GM18526 (cell line): ENCODE results near the gene ARHGAP9.
A peak's percentile ranks its signal among the peaks of the same experiment; 100 is the strongest.

Experiments
- POLR2A ChIP-seq: IDR thresholded peaks from 3 replicates; pipeline ENCODE4 v1.6.1; 2011; ENCODE audit not compliant: insufficient read length; ENCODE audit errors: extremely low read depth

ARHGAP9 gene

DNA sequence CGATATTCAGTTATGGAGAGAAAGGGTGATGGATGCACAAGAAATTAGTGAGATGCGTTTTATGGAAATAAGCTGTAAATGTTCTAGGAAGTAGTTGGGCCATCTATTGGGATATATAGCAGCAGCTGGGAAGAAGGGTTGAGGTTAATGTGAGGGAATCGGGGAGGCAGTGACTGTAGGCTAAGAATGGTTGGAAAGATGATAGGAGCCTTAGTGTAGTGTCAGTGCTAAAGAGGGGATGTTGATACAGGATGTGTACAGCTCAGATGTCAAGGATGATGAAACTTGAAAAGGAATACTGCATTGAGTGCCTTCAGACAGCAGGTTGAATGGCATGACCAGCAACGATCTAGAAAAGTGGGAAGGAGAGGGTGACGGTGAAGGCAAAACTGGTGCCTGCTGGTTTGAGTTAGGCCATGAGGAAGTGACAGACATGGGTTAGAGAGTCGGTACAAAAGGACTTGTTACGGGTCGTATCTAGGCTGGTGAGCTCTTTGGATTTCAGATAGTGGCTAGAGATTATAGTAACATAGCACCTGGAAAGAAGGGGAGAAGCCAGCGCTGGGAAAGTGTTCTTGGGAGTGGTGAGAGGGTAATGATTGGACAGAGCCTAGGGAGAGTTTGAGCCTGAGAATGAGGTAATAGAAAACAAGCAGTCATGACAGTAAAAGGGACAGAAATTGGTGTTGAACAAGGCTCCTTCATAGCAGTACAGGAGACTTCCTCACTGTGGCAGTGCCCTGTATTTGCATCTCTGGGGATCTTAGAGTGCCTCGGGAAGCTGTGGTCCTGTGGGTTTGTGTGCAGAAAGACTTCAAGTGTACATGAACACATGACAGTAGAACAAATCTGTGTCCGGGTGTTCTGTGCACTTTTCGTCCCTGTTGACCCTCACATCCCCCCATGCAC is 17.8 kb upstream of the ARHGAP9 start:
- TF ChIP-seq POLR2A = no peak

DNA sequence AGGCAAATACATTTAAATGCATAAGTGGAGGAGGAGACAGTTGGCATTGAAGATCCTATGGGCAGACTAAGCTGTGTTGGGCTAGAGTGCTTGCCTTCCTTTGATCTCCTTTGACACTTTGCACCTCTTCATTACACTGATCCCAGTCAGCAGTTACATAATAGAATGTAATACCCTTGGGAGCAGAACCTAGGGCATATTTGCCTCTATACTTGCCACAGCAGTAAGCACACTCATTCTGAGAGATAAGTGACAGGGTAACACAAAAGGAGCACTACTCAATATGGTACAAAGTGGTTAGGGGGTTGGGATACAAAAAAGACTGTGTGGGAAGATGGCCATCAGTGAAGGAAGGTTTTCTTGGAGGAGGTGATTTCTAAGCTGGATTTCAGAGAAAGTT is 17.2 kb upstream of the ARHGAP9 start:
- no peak for TF ChIP-seq POLR2A

DNA sequence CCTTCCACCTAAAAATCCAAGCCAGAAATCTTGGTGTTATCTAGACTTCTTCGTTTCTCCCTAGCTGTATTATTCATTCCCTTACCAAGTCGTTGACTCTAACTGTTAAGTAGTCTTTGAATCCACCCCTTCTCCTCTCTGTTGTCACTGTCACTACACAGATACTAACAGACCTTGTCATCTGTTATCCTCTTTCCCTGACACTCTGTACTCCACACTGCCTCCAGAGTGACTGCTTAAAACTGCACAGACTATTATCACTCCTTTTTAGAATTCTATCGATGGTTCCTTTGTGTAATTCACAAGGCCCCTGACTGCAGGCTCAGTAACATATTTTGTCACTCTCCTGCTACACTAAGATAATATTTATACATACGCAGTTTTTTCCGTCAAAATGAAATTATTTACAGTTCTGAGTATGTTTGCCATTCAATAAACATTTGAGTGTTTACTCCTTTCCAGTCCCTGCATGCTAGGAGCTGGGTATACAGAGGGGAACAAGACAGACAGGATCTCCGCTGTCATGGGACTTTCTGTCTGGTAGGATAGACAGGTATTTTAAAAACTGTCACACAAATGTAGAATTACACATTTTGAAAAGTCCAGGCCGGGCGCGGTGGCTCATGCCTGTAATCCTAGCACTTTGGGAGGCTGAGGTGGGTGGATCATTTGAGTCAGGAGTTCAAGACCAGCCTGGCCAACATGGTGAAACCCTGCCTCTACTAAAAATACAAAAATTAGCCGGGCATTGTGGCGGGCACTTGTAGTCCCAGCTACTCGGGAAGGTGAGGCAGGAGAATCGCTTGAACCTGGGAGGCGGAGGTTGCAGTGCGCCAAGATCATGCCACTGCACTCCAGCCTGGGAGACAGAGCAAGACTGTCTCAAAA is 12.0 kb upstream of the ARHGAP9 start:
- no peak for TF ChIP-seq POLR2A

DNA sequence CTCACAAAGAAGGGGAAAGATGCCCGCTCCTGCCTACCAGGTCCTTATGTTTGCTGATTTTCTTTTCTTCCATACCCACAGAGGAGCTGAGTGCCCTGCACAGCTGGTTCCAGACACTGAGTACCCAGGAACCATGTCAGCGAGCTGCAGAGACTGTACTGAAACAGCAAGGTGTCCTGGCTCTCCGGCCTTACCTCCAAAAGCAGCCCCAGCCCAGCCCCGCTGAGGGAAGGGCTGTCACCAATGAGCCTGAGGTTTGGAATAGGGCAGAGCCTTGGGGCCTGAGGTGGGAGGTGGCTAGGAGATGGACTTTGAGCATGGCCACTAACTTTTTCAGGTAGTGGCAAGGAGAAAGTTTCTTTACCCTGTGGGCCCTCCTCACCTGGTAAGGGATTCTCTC is 10.5 kb upstream of the ARHGAP9 start:
- no peak for TF ChIP-seq POLR2A

DNA sequence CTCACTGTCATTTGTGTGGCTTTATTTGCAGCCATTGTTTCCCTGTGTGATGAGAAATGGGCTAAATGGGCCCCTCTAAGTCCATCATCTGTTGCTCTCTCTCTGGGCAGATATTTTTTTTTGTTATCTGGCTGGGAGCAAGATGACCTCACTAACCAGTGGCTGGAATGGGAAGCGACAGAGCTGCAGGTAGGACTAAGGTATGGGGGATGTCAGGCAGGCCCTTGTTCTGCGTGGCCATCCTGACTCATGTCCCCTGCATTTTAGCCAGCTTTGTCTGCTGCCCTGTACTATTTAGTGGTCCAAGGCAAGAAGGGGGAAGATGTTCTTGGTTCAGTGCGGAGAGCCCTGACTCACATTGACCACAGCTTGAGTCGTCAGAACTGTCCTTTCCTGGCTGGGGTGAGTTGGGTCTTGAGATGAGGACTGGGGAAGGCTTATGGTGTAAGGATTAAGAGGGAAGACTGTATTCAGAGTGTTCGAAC is 9.5 kb upstream of the ARHGAP9 start:
- no peak for TF ChIP-seq POLR2A

DNA sequence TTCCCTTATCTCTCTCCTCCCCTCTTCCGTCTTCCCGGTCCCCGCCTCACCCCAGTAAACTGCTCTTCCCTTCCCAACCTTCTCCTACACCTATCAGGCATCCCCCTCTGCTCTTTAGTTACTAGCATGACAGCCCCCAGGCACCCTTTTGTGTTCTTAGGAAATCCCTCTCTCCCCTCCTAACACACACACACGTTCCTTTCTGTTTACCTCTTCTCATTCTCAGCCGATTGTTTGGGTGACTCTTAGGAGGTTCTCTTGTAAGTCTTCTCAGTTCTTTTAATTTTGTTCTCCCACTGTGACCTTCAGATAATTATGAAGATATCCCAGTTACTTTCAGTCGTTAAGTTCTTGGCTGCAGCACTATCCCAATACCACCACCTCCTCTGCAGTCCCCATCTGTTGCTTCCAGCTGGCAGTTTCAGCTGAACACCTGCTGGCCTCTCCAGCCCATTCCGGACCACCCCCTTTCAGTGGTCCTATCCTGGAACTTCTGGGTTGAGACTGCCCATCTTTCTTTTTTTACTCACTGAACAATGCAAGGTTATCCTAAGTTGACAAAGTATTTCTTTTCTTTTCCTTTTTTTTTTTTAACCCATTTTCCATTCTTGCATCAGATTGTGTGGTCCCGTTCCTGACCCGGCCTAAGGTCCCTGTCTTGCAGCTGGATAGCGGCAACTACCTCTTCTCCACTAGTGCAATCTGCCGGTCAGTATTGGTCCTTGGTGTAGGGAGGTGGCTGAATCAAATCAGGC is 8.9 kb upstream of the ARHGAP9 start:
- no peak for TF ChIP-seq POLR2A

DNA sequence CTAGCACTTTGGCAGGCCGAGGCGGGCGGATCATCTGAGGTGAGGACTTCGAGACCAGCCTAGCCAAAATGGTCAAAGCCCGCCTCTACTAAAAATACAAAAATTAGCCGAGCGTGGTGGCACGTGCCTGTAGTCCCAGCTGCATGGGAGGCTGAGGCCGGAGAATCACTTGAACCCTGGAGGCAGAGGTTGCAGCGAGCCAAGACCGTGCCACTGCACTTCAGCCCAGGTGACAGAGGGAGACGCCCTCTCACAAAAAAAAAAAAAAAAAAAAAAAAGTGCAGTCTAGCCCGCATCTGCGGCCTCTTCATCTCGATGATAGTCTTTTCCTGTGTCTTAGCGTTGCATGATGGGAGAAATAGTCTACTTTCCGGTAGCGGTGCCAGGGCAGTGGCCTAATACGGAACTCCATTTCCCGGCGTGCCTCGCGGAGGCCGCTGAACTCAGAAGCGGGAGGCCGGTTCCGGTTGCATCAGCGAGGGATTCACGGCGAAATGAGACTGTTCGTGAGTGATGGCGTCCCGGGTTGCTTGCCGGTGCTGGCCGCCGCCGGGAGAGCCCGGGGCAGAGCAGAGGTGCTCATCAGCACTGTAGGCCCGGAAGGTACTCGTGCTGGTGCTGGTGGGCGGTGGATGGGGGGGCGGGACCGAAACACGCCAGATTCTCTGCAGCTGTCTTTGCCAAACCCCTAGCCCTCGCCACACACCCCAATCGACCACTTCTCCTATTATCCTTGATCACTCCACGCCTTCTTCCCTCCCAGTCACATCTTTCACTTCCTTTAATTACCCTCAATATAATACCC is 8.1 kb upstream of the ARHGAP9 start, which contains the start of gene MARS1:
TSS of gene MARS1 (plus strand) at position 472 of the 805 bp plus-strand sequence. CDS start at position 495, 23 bp downstream.
- TF ChIP-seq POLR2A = peak; percentile 80

DNA sequence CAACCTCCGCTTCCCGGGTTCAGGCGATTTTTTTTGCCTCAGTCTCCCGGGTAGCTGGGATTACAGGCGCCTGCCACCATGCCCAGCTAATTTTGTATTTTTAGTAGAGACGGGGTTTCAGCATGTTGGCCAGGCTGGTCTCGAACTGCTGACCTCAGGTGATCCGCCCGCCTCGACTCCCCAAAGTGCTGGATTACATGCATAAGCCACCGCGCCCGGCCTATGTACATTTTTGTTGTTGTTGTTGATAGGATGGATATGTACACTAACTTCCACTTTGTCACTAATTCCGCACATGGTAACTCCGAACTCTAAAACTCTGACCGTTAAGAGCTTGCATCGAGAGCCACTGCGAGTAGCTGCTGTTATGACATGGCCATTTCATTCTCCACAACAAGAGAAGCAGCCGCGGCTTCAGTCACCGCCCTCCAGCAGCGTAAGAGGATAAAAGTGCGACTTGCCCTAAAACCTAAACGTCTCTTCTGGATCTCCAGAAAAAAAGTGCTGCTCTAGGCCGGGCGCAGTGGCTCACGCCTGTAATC is 7.5 kb upstream of the ARHGAP9 start:
- TF ChIP-seq POLR2A = no peak

DNA sequence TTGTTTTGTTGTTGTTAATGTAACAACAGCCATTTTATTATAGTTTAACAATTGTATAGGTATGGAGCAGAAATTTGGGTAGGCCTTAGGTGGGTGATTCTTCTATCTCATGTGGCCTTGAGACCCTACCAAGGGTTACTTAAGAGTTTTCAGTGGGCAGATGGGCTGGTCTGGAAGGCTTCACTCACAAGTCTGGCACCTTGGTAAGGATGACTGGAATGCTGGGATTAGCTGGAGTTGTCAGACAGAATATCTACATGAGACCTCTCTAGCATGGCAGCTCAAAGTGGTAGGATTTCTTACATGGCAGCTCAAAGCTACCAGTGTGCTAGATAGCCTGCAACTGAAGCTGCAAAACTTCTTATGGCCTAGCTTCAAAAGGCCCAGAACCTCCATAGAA is 6.0 kb upstream of the ARHGAP9 start:
- TF ChIP-seq POLR2A = no peak

DNA sequence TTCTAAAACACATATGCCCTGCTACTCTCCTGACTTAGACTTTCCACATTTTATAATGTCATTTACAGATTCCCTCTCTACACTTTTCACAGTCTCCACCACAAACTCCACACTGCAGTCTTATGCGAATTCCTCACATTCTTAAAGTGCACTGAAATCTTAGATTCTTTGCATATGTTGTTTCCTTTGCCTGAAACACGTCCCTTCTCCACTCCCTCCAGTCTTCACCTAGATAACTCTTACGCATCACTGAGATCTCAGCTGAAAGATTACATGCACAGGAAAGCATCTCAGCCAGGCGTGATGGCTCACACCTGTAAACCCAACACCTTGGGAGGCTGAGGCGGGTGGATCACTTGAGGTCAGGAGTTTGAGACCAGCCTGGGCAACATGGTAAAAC is 3.8 kb upstream of the ARHGAP9 start:
- no peak for TF ChIP-seq POLR2A

DNA sequence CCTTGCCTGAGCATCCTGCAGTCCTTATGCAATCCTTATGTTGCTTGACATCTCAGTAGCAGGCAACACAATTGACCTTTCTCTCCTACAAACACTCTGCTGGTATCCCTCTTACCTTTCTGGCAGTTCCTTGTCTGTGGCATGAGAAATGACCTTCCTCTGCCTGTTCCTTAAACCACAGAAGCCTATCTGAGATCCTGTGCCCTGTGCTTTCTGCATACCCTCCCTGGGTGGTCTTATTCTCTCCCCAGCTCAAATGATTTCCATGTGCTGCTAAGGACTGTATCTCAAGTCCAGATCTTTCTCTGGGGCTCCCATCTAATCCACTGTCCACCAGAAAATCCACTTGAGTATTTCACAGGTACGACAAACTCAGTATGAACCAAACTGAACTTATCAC is 2.0 kb upstream of the ARHGAP9 start:
- no peak for TF ChIP-seq POLR2A

DNA sequence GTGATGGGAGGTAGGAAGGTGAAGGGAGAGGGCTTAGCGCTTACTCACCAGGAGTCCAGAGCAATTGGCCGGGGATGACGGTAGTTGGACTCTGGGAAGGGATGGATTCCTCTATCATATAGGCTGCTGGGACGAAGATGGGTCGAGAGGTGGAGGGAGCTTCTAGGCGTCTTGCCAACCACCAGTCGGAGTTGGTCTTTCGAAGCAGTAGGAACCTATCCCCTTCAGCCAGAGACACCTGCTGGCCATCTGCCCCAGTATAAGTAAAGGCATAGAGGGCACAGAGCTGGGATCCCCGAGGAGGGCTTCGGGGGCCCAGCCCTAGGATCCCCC is 657 bp downstream of the ARHGAP9 start:
- TF ChIP-seq POLR2A = no peak

DNA sequence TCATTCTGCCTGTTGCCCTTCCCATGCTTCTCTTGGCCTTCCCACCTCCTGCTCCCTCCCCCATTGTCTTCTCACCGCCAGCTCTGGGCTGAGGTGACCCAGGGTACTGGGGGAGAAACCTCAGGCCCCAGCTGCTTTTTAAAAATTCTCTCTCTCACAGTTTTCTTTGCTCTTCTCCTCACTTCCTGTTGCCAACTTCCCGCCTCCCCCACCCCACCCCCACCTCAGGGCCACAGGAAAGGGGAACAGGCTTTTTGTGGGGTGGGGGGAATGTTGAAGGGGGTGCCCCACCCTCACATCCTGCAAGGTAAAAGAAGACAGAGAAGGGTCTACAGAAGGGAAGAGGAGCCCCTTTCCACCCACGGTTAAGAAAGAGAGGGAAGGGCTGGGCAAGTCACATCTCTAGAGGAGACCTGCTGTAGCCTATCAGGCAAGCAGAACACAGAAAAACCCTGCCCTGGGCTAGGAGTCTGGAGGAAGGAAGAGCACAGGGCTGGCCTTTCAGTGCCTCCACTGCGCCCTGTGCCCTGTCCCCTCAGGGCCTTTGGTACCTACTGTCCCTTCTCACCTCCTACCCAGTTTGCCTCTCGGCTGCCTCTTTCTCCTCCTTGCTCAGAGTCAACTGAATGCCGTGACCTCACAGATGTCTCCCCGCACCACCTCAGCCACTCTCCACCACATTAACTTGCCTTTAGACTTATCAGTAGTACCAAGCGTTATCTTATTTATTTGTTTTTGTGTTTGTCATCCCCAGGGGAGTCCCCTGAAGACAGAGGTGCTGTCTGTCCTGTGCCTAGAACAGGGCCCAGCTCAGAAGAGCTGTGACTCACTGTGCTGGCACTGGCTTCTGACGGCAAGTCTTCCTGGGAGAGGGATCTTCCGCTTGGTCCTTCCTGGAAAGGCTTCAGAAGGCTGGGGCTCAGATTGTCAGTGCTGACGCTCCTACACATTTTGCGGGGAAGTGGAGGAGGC is 1.7 kb downstream of the ARHGAP9 start:
- peak; percentile 47 for TF ChIP-seq POLR2A
